HG02678 (cell line): ENCODE measurements around the gene ARHGAP26.
"Not testable (repeated sequence)": the region's sequence is repeated elsewhere in the genome, so short reads cannot be mapped to it uniquely, and the experiment has no call there.

ENCODE experiments used
- ATAC-seq: cut with Tn5 transposase; IDR thresholded peaks from one replicate; pipeline ENCODE4 v1.9.1; 2021; ENCODE audit warnings: mild to moderate bottlenecking, moderate library complexity; ENCODE audit not compliant: unreplicated experiment

Gene ARHGAP26

DNA sequence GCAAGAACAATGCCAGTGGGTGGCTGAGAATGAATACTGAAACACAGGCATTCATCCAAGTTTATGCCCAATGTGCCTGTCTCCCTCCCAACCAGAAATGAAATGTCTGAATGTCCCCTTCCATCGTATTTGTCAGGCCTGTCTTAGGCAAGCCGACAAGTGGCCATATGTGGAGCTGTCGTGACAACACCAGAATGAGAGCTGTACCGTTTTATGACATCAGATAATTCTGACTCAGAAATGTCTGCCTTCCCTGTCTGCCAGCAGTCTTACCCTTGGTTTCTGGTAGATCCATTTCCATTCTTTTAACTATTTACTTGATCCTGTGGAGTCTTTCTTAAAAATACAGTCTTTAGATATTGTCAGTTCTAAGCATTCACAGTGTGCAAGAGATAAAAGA, 421.5 kb downstream of the ARHGAP26 start:
- no peak for ATAC-seq

DNA sequence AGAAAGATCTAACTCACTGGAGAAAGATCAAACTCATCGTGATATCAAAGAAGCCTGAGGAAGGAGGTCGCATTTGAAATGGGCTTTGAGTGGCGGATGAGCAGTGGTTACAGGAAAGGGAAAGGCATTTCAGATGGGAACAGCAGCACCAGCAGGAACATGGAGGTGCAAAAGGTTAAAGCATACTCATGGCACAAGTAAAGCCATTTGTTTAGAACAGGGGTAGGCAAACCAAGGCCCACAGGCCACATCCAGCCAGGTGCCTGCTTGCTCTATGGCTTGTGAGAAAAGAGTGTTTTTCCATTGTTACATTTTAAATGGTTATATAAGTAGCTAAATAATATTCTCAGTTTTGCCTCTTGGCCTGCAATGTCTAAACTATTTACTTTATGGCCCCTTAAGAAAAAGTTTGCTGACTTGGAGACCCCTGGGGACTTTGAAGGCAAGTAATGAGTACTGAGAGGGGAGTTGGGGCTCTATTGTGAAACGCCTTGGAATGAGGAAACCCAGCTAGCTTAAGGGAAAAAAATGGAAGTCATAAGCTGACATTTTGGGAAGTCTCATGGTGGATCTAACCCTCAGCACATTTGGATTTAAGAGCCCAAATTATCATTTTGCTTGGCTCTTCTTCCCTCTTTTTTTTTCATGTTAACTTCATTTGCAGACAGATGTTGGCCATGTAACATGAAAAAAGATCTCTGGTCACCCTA, 422.2 kb downstream of the ARHGAP26 start:
- ATAC-seq: no peak

DNA sequence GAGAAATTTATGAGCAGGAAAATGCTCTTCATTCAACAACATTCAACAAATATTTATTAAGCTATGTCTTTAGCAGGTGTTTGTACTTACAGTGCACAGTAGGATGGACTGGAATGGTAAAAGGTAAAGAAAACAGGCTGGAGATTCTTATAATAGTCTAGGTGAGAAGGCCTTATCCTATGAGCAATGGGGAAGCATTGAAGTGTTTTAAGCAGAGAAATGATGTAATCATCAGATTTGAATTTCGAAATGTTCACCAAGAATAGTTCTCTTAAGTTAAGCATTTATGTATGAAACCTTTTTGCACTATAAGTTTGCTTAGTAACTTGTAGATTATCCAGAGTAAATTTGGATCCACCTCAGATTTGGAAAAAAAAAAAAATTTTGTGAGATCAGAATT, 424.0 kb downstream of the ARHGAP26 start:
- ATAC-seq: no peak

DNA sequence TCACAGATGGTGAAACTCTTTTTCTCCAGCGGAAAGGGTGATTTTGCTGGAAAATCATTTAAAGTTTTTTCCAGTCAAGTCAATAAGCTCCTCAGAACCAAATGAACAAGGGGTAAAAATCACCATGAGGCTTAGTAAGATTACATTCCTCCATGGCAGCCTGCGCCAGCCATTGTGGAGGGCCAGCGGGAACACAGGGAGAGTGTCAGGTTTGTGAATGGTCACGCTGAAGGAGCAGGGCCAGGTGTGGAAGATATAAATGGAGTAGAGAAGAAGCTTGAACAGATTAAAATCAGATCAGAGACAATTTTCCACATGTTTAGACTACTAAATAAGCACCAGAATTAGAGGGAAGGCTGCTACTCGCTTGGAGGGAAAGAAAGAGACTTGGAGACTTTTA, 424.5 kb downstream of the ARHGAP26 start:
- no peak for ATAC-seq

DNA sequence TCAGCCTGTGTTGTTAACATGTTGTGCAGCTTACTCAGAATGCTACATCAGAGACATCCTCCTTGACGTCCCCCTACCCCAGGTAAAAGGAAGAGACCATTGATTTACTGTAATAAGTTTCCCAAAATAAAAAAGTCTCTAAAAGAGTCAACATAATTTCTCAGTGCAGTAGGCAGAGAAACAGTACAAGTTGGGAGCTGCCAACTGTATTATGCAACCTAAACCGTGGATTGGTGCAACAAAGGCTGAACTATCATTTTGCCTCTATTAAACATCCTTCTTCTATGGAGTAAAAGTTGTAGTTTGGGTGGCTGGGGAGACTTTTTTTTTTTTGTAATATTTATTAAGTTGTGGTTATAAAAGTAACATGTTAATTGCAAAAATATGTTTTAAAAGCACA, 425.3 kb downstream of the ARHGAP26 start:
- ATAC-seq: no peak

DNA sequence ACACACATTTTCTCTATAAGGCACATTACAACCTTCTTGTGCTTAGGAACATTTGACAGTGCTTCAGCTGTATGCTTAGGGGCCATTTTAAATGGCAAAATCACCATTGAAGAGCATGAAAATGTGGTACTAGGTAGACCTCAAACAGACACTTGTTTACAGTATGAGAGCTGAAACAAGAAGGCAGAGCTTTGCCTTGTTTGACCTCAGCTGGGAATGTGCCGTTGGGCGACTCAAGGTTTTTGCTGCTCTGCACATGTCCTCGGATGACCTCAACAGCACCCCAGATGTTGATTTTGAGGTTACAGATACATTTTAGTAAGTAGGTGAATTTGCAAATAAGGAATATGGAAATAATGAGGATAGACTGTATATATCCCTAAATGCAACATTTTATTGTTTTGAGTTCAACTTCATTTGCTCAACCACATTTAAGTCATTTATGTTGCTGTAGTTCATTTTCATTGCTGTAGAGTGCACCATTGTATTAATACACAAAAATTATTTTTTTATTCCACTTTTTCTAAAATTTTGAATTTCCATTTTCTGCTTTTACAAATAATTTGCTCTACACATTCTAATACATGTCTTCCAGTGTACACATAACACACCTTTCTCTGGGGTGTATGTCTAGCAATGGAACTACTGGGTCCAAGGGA, 426.6 kb downstream of the ARHGAP26 start:
- no peak for ATAC-seq

DNA sequence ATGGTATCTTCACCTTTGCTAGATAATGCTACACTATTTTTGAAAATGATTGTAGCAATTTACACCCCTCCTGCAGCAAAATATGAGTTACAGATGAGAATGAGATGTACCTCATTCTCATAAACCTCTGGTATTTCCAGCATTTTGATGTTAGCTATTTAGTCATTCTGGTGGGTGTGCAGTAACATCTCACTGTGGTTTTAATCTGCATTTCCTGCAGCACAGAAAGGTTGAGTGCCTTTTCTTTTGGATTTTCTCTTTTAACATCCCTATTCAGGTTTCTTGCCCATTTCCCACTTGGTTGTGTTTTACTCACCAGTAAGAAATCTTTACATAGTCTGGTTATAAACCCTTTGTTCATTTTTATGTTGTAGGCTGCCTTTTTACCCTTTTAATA, 427.1 kb downstream of the ARHGAP26 start:
- ATAC-seq: no peak

DNA sequence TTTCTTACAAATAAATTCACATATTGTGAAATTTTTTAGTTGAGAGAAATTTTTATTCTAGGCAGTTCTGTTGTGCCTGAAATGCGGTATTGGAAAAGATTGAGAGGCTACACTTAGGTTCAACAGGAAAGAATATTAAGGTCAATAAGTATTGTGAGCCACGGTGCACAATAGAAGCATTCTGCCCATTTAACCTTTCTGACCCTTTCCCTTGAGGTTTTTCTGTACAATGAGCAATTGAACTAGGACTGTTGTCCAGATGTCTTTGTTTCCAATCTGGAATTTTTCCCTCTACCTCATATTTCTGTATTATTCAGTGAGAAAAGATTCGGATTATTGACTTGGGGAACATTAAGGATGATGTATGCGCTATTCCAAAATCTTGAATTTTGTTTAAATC, 428.2 kb downstream of the ARHGAP26 start:
- no peak for ATAC-seq

DNA sequence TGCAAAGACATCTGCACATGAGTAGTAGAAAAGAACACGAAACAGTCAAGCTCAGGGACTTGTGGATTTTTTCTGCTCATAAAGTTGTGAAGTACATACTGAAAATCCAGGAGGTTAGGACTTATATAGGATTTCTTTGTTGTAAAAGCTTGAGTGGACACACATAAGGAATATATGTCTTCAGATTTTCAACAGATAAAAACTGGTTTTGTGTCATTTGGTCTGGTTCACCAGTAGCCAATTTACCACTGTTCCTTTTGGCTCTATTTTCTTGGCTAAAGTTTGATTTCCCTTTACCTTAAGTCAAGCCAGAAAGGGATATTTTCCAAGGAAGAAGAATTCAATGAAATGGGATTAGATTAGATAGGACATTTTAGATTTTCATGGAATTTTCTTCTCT, 429.0 kb downstream of the ARHGAP26 start:
- no peak for ATAC-seq

DNA sequence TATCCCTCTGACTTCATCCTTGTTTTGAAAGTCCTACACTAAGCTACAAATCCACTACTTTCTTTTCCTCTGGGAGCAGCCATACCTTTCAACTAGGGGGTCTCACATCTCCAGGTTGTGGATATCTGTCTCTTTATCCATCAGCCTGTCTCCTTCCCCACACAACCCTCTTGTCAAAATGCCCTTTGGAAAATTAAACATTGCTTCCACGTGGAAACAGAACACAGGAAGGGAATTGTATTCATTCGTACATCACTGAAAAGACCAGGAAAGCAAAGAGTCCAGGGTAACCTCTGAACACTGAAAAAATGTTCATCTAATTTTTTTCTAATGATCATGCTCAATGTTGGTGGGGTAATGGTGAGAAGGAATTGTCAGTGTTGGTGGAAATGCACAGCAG, 429.7 kb downstream of the ARHGAP26 start:
- ATAC-seq: no peak

DNA sequence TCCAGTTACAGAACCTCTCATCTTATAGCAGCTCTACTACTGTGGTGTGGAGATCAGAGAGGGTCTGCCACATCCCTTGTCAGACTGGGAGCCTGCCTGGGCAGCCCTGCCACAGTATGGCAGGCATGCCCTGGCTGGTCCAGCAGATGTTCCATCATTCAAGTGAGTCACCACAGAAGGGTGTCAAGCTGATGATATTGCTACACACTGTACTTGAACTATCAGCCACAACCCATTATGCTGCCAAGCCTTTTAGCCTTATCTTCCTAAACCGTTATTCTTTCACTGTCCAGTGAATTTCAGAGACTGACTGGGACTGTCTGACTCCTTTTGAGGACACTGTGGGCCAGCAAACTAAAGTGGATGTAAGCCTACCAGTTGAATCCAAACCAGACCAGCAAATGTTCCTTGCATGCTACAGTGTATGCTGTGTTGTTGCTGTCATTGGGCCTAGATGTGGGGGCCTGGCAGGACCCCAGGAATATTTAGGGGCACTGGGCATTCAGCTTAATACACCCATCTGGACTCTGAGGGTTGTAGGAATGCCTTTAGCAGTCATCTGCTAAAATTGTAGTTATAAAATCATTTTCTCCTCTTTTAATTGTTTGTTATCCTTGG, 430.7 kb downstream of the ARHGAP26 start:
- ATAC-seq: no peak

DNA sequence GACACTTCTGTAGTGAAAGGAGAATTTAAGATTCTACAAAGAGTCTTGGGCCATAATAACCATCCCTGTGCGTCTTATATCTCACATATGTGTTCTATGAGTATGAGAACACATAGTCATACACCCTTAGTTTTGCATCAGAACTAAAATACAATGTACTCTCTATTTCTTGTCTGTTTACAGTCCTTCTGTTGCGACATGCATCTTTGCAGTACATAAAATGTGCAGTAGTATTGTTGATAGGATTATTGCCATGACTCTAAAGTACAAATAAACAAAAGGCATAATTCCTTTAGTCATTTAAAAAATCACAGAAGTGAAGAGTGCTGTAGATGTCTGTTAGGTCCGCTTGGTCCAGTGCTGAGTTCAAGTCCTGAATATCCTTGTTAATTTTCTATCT, 431.4 kb downstream of the ARHGAP26 start:
- ATAC-seq: no peak

DNA sequence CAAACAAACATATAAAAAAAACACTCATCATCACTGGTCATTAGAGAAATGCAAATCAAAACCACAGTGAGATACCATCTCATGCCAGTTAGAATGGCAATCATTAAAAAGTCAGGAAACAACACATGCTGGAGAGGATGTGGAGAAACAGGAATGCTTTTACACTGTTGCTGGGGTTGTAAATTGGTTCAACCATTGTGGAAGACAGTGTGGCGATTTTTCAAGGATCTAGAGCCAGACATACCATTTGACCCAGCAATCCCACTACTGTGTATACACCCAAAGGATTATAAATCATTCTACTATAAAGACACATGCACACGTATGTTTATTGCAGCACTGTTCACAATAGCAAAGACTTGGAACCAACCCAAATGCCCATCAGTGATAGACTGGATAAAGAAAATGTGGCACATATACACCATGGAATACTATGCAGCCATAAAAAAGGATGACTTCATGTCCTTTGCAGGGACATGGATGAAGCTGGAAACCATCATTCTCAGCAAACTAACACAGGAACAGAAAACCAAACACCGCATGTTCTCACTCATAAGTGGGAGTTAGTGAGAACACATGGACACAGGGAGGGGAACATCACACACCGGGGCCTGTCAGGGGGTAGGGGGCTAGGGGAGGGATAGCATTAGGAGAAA, 433.3 kb downstream of the ARHGAP26 start:
- ATAC-seq: not testable (repeated sequence)

DNA sequence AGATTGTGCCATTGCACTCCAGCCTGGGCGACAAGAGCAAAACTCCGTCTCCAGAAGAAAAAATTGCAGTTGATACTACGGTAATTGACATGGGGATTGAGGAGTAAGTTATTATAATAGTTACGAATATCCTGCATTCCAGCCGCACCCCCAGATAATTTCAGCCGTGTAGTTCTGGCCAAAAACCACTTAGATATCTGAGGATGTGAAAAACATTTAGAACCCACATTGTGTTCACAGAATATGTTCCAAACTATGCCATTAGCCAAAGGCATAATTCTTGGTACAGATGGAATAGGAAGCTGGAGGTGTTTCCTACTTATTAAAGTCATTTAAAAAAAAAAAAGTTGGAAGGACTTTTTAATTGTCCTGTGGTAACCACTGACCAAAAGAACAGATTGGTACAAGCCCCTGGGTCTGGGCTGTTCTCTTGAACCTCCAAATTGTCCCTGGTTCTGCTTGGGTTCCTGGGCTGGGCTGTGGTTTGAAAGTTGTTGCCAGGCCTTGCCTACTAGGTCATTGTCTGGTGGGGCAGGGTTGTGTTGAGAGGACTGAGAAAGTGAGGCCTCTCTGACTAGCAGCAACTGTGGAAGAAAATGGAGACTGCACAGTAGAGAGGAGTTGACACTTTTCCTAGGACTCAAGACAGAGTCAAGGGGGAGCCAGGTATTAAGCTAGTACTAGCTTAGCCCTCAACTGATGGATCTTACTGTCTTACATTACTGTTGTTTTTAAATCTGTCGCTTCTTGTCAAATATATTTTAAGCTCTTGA, 434.5 kb downstream of the ARHGAP26 start:
- ATAC-seq: no peak

DNA sequence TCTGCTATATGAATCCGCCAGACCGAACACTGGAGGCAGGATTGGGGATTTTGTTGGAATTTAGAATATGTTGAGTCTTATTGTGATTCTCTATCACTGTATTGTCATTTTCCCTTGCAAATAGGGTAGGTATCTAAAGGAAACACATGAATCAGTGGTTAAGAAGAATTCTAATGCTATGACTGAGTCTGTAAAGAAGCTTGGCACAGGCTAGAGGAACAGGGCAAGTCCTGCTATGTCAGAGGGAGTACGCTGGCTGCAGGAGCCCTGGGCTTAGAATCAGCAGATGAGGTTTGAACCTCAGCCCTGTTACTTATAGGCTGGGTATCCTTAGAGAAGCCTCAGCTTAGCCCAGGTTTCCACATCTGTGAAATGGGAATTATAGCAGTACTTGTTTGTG, 435.2 kb downstream of the ARHGAP26 start:
- no peak for ATAC-seq

DNA sequence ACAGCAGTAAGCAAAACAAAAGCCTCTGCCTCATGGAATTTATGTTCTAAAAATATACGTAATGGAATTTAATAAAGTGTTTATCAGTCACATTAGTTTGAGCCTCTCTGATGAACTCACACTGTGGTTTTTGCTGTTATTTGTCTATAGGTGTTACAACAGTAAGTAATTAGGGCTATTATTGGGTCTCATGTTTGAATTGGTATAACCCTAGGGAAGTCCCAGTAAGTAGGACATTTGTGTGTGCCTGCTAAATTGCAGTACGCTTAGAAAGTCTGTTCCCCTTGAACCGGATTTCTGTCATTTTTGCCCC, 435.7 kb downstream of the ARHGAP26 start:
- no peak for ATAC-seq

DNA sequence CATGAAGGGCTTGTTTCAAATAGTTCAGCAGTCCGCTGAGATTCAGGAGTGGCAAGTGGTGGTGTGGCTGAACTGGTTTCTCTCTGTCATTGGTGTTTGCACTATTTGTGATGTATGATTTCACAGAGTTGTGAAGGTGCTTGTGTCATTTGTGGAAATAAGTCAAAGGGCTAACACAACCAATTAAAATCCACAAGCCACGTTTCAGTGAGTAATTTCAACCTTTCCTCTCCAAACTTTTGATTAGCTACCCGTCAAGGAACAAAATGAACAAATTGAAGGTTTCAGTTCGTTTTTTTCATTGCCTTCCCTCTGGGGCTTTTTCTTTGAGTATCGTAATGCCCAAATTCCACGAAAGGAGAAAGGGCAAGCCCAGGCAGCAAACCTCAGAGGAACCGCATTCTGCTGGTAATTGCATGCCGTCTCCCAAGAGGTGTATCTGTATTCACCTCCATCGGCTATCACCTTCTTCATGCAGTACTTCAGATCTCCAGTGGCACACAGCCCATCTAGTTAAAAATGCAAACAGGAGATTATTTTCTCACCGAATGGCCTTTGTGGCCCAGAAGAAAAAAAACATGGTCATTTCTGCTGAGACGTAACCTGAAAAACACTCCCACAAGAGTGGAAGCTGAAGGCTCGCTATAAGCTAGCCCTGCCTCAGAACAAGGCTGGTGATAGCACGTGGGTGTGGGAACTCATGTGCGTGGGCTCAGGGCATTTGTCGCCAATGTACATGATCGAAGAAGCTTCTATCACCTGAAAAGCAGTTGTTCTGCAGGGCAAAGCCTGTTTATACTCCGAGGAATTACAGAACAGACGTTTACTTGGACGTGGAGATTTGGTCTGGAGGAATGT, 436.2 kb downstream of the ARHGAP26 start:
- no peak for ATAC-seq

DNA sequence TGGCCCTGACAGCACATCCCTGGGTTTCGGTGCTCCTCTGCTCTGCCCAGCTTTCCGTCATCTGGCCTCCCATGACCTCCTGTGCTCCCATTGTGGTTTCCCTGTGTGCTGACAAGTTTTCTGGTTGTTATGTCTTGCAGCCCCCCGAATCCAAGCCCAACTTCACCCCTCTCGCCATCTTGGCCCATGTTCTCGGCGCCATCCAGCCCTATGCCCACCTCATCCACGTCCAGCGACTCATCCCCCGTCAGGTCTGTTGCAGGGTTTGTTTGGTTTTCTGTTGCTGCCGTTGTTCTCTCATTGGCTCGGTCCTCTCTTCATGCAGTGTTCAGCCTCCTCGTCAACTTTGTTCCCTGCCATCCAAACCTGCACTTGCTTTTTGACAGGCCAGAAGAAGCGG, 436.9 kb downstream of the ARHGAP26 start:
- no peak for ATAC-seq

DNA sequence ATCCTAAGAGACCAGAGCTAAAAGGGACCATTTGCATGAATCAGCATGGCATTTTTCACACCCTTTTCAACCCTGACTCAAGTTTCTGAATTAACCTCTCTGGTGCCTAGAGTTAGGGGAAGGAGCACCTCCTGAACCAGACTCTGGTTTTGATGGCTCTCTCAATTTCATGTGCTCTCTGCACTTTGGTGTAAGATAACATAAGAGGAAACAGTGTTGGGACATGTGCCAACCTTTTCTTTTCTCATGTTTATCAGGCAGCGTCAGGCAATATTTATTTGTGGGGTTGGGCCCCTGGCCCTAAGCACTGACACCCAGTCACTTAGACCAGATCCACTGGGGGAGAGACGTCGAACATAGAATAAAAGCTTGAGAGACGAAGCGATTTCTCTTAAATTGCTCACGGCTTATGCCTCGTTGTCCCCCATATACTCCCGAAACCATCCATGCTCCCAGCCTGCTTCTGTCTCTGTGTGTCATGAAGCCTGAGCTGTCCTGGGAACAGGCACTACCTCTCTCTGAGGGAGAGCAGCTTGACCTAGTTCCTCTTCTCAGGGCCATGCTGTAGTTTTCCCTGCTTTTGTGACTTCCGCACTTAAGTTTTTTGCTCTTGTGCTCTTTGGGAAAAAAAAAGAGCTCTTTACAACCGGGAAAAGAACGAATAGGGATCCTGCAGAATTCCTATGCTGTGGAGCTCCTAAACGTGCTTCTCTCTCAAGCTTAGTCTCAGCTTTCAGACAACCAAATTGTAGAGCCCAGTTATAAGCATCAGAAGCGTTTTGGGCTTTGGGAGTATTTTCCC, 437.6 kb downstream of the ARHGAP26 start:
- no peak for ATAC-seq

DNA sequence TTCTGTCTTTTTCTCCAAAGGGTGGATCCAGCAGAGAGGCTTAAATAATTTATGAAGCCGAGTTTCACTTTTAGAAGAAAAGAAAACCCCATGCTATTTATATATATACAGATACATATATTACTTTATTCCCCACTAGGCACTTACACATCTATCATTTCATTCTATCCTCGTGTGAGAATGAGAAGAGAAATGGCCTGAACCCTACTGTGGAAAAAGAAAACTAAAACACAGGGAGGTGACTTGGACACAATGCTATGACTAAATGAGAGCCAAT, 438.1 kb downstream of the ARHGAP26 start:
- no peak for ATAC-seq
